M059J (cell line): ENCODE measurements around the gene TFF1. TPM values are rescaled to one million over a fixed set of nuclear protein-coding genes. Genes with fewer than 3 reads are reported as not detected.
"Not testable (repeated sequence)": the region's sequence is repeated elsewhere in the genome, so short reads cannot be mapped to it uniquely, and the experiment has no call there.

Source experiments
- DNase-seq: peaks from one replicate; pipeline ENCODE4 v3.0.0-alpha.2; 2012; ENCODE audit warnings: low read depth
- total RNA-seq: library from RNA; depleted of rRNA; stranded (reverse); fragments of >200 nt; shearing (Covaris generic); gene quantifications from 2 replicates; pipeline ENCODE4 v1.2.3, GENCODE V29; 2014; rRNA removed

Gene TFF1
- total RNA-seq: not detected in 2 replicates

DNA sequence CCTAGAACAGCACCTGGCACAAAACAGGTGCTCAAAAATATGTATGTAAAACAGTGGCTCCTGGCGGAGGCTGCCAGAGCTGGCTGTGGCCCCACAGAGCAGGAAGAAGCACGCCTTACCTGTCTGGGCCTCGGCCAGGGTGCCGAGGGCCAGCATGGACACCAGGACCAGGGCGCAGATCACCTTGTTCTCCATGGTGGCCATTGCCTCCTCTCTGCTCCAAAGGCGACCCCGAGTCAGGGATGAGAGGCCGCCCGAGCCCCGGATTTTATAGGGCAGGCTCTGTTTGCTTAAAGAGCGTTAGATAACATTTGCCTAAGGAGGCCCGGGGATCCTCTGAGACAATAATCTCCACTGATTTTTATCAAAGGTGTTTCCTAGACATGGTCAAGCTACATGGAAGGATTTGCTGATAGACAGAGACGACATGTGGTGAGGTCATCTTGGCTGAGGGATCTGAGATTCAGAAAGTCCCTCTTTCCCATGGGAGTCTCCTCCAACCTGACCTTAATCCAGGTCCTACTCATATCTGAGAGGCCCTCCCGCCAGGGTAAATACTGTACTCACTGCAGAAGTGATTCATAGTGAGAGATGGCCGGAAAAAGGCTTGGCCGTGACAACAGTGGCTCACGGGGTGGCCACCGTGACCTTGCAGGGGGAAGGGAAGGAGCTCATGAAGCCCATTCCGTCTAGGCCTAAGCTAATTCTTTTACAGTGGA, at the start of gene TFF1:
TFF1 (minus strand) TSS at position 244 of the 719 bp plus-strand sequence; CDS start at position 204, 40 bp downstream.
- peak; percentile 72 for DNase-seq

- peak; percentile 89 for DNase-seq
Observed at GRCh38 chr21:42414928-42415769, 48.8 kb upstream of the TFF1 start.

DNA sequence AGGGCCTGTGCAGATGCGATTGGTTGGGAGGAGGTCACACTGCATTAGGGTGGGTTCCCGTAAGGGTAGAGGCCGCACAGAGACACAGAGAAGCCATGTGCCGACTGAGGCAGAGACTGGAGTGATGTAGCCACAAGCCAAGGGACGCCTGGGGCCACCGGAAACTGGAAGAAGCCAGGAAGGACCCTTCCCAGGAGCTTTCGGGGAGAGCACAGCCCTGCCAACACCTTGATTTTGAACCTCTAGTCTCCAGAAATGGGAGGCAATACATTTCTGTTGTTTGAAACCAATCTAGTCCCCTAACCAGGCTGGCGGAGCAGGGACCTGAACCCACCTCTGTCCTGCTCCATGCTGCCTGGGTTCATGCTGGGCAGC, 48.2 kb upstream of the TFF1 start:
- DNase-seq: no peak

DNA sequence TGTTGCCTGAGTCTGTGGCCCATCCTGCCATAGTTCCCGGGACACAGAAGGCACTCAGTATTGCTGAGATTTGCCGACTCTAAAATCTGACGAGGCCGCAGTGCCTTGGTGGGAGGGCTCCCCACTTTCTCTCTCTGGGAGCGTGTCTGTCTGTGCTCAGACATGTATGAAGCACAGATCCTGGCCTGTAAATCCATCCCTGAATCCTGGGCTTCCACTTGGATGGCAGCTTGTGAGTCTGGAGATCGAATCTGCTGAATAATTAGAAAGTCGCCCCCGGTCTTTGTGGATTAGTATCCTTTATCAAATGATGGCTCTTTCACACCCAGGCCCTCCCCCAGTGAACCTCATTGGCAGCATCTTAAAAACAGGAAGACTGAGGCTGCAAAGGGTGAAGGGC, 47.7 kb upstream of the TFF1 start:
- DNase-seq: no peak

DNA sequence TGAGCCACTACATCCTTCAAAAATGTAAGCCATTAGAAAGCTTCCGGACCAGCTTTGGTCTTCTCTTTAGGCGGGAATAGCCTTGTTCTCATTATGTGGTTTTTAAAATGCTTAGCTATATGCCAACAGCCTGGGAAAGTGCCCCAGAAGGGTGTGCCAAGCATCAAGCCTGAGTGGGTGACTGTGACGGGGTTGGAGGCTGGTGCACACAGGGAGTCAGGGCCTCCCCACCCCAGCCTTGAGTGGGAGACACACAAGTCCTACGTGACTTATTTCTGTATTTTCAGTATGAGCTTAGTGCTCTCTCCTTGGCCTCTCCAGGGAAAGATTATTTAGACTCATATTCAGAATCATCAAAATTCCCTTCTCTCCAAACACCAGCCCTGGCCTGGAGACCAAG, 47.2 kb upstream of the TFF1 start:
- no peak for DNase-seq

DNA sequence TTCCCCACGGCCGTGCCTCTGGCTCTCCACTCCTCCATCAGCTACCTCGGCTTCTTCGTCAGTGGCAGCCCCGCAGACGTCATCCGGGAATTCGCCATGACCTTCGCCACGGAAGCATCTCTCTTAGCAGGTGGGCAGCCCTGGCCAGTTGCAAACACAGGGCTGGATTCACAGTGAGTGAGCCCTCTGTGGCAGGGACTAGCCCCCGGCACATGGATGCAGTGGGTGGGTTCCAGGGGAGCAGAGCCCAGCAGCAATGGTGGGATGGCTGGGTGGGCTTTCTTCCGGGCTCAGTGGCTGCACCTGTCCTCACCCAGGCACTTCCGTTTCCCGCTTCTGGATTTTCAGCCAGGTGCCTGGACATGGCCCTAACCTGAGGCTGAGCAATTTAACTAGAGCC, 46.8 kb upstream of the TFF1 start:
- DNase-seq: no peak

DNA sequence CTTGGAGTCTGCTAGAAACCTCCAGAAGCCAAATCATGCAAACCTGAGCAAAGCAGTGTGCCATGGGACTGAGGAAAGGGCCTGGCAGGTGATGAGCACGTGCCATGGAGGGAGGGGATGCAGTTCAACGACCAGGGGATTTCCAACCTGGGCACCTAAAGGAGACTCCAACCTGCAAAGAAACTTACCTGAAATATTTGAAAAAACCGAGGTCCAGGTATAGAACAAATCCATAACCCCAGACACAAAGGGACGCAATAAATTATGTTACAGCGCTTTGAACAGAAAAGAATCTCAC, 46.2 kb upstream of the TFF1 start:
- no peak for DNase-seq

- no peak for DNase-seq
Observed at GRCh38 chr21:42411891-42412635, 45.7 kb upstream of the TFF1 start.

- DNase-seq: no peak
Observed at GRCh38 chr21:42411197-42411869, 45.0 kb upstream of the TFF1 start.

- no peak for DNase-seq
Observed at GRCh38 chr21:42409366-42409765, 43.0 kb upstream of the TFF1 start.

- not testable (repeated sequence) for DNase-seq
Observed at GRCh38 chr21:42408718-42409117, 42.4 kb upstream of the TFF1 start.

- no peak for DNase-seq
Observed at GRCh38 chr21:42407476-42407875, 41.1 kb upstream of the TFF1 start.

DNA sequence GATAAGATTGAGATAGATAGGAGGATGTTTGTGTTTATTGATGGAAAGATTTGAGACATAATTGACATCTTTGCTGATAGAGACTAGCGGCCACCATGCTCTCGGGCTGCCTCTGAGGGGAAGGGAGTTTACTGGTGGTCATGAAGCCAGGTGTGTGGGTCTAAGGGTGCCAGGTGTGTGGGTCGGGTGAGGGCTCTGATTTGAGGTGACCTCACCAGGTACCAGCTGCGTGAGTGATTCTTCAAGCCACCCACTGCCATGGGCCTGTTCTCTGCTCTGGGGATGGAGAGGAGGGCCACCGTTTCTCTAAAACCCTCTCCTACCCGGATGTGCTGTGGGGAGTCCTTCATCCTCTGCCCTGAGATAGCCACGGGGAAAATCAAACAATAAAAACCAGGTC, 40.5 kb upstream of the TFF1 start:
- DNase-seq: no peak

- no peak for DNase-seq
Observed at GRCh38 chr21:42406201-42406621, 39.9 kb upstream of the TFF1 start.

GRCh38 chr21:42405064-42406013, 39.0 kb upstream of the TFF1 start:
- DNase-seq: no peak

DNA sequence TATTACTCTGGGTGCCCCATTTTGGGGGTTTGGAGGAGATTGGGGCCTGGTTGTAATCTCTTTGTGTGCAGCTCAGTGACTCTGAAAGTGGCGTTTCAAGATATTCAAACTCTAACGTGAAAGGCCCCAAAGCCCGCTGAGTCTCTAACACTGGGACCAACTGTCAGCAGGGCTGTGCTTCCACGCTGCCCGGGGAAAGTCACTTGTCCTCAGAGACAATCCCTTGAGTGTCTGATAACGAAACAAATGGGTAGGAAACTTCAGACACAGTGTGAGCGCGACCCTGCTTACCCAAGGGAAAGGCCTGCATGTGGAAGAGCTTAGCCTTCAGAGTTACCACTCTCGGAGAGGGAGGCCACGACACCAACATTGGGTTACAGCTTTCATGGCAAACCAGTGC, 38.2 kb upstream of the TFF1 start:
- no peak for DNase-seq

GRCh38 chr21:42403611-42404231, 37.4 kb upstream of the TFF1 start, which contains the start of gene UBASH3A:
TSS of gene UBASH3A (plus strand) at chr21:42403902. CDS start at chr21:42403946, 44 bp downstream.
- no peak for DNase-seq

DNA sequence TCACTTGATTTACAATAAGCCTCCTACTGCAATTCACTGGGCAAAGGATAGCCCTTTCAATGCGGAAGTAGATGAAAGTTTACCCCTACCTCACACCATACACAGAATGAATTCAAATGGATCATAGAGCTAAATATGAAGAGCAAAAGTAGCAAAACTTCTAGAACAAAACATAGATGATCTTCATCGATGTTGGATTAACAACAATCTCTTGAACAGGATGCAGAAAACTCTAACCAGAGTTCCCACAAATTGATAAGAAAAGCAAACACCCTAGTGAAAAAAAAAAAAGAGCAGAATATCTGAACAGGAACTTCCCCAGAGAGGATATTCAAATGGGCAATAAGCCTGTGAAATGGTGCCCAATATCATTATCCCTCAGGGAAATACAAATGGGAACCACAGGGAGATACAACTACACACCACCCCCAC, 35.5 kb upstream of the TFF1 start:
- DNase-seq: no peak

GRCh38 chr21:42401154-42401553, 34.8 kb upstream of the TFF1 start:
- DNase-seq: peak; percentile 20

DNA sequence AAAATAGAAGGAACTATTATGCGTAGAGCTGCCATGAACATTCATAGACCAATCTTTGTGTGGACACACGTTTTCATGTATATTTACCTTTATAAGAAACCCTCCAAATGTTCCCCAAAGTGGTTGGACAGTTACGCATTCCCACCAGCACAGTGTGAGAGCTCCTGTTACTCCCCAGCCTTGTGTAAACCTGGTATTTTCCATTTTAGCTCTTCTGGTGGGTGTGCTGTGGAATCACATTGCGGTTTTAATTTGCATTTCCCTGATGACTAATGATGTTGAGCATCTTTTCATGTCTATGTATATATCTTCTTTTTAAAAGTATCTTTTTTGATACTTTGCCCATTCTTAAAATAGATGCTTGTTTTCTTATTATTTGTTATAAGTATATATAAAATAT, 34.2 kb upstream of the TFF1 start:
- peak; percentile 34 for DNase-seq
